Activated CD4-positive, alpha-beta T cell treated with anti-CD3 and anti-CD28 coated beads, Interleukin-2, amount 10 ng/mL, durations not matched to agents 7 days and 5 days (primary cell): ENCODE data around the gene CLIC3. TPM values are rescaled to one million over a fixed set of nuclear protein-coding genes. Genes with fewer than 3 reads are reported as not detected.

Experiments used
- CTCF ChIA-PET: fragments of 350-600 bp; sonication (Branson Sonifier 250); formaldehyde crosslinking; loops from one replicate; lab custom pipeline; 2021; ENCODE audit warnings: antibody characterized with exemption; lab: Charles Lee
- POLR2A ChIA-PET: fragments of 350-600 bp; sonication (Branson Sonifier 250); formaldehyde crosslinking; loops from one replicate; lab custom pipeline; 2021; ENCODE audit warnings: antibody characterized with exemption; lab: Charles Lee
- DNase-seq: peaks from one replicate; pipeline ENCODE4 v3.0.0-alpha.2; 2020
- H3K27ac Mint-ChIP-seq: one replicate; pipeline ENCODE4 v1.8.0; 2021; ENCODE audit warnings: mild to moderate bottlenecking, moderate library complexity, mixed read lengths
- H3K27me3 Mint-ChIP-seq: one replicate; pipeline ENCODE4 v1.8.0; 2021; ENCODE audit warnings: mixed read lengths
- H3K36me3 Mint-ChIP-seq: one replicate; pipeline ENCODE4 v1.8.0; 2021; ENCODE audit warnings: low read depth, mixed read lengths
- H3K4me1 Mint-ChIP-seq: one replicate; pipeline ENCODE4 v1.8.0; 2021; ENCODE audit warnings: mixed read lengths
- H3K4me3 Mint-ChIP-seq: one replicate; pipeline ENCODE4 v1.8.0; 2021; ENCODE audit warnings: mild to moderate bottlenecking, moderate library complexity, mixed read lengths
- H3K9me3 Mint-ChIP-seq: one replicate; pipeline ENCODE4 v1.8.0; 2021; ENCODE audit warnings: mixed read lengths
- total RNA-seq, 2 experiments: library from RNA; stranded (reverse); gene quantifications; one replicate each; pipeline ENCODE4 v1.2.3, GENCODE V29; 2021

The CLIC3 gene
- total RNA-seq, 2 experiments from 2014 or later, result 2.6 to 4.4 TPM

GRCh38 chr9:136990242-136990911, 6.0 kb downstream of the CLIC3 start:
- POLR2A ChIA-PET, result no interaction called here
- H3K27me3 Mint-ChIP-seq, result peaks cover 18% of the 10 kb centered on the region
- H3K27ac Mint-ChIP-seq, result peak overlapping the region; percentile 26
- DNase-seq, result no peak
- CTCF ChIA-PET, result no interaction called here
- no peaks in the 10 kb centered on the region for H3K9me3 Mint-ChIP-seq
- H3K36me3 Mint-ChIP-seq, result peaks cover 7% of the 10 kb centered on the region
- H3K4me3 Mint-ChIP-seq, result no peak overlapping the region
- H3K4me1 Mint-ChIP-seq, result peaks cover 15% of the 10 kb centered on the region

GRCh38 chr9:136988872-136989271, 7.5 kb downstream of the CLIC3 start:
- ChIA-PET POLR2A (interaction anchor here (0.7 kb wide), 1 partner anchor 39 kb away, joined by 7 read pairs; no protein-coding TSS in a partner anchor), CTCF (interaction anchor here (1.0 to 2.0 kb wide), 2 partner anchors 40 to 146 kb away, joined by 3 to 9 read pairs; no protein-coding TSS in a partner anchor)
- no peak overlapping the region for H3K4me3 Mint-ChIP-seq
- no peaks in the 10 kb centered on the region for H3K9me3 Mint-ChIP-seq
- H3K36me3 Mint-ChIP-seq, result peaks cover 5% of the 10 kb centered on the region
- no peak for DNase-seq
- peaks cover 30% of the 10 kb centered on the region for H3K27me3 Mint-ChIP-seq
- H3K27ac Mint-ChIP-seq, result no peak overlapping the region
- H3K4me1 Mint-ChIP-seq, result peaks cover 13% of the 10 kb centered on the region

GRCh38 chr9:136985853-136986252, 10.5 kb downstream of the CLIC3 start:
- DNase-seq, result no peak
- no peaks in the 10 kb centered on the region for H3K9me3 Mint-ChIP-seq
- no peak overlapping the region for H3K4me3 Mint-ChIP-seq
- ChIA-PET CTCF (interaction anchor here (0.8 to 1.9 kb wide), 4 partner anchors 10 to 144 kb away, joined by 3 to 6 read pairs (median 4); partner anchors contain the start of gene AJM1), POLR2A (no interaction called here)
- peaks cover 2% of the 10 kb centered on the region for H3K4me1 Mint-ChIP-seq
- peaks cover 33% of the 10 kb centered on the region for H3K27me3 Mint-ChIP-seq
- no peaks in the 10 kb centered on the region for H3K36me3 Mint-ChIP-seq
- no peak overlapping the region for H3K27ac Mint-ChIP-seq

- CTCF ChIA-PET, result interaction anchor here (1.5 to 1.9 kb wide), 2 partner anchors 9 to 50 kb away, joined by 6 read pairs; no protein-coding TSS in a partner anchor
- no peaks in the 10 kb centered on the region for H3K9me3 Mint-ChIP-seq
- no peak overlapping the region for H3K27ac Mint-ChIP-seq
- no peak overlapping the region for H3K4me3 Mint-ChIP-seq
- H3K27me3 Mint-ChIP-seq, result peaks cover 32% of the 10 kb centered on the region
- POLR2A ChIA-PET, result no interaction called here
- no peaks in the 10 kb centered on the region for H3K36me3 Mint-ChIP-seq
- DNase-seq, result no peak
- H3K4me1 Mint-ChIP-seq, result peaks cover 2% of the 10 kb centered on the region
These were observed 11.3 kb downstream of the CLIC3 start for GRCh38 chr9:136985027-136985602.

- H3K36me3 Mint-ChIP-seq, result no peaks in the 10 kb centered on the region
- no peak overlapping the region for H3K4me3 Mint-ChIP-seq
- peaks cover 31% of the 10 kb centered on the region for H3K27me3 Mint-ChIP-seq
- CTCF ChIA-PET, result interaction anchor here (1.5 to 1.9 kb wide), 2 partner anchors 9 to 51 kb away, joined by 6 read pairs; no protein-coding TSS in a partner anchor
- POLR2A ChIA-PET, result no interaction called here
- H3K27ac Mint-ChIP-seq, result no peak overlapping the region
- no peaks in the 10 kb centered on the region for H3K9me3 Mint-ChIP-seq
- no peak for DNase-seq
- H3K4me1 Mint-ChIP-seq, result peaks cover 2% of the 10 kb centered on the region
These were observed 11.8 kb downstream of the CLIC3 start for GRCh38 chr9:136984464-136985026.

GRCh38 chr9:136983656-136984314, 12.6 kb downstream of the CLIC3 start:
- peak overlapping the region; percentile 0 for H3K27ac Mint-ChIP-seq
- peaks cover 2% of the 10 kb centered on the region for H3K4me1 Mint-ChIP-seq
- no peak for DNase-seq
- H3K9me3 Mint-ChIP-seq, result no peaks in the 10 kb centered on the region
- CTCF ChIA-PET, result no interaction called here
- H3K36me3 Mint-ChIP-seq, result no peaks in the 10 kb centered on the region
- H3K27me3 Mint-ChIP-seq, result peaks cover 28% of the 10 kb centered on the region
- H3K4me3 Mint-ChIP-seq, result no peak overlapping the region
- POLR2A ChIA-PET, result no interaction called here

GRCh38 chr9:136983167-136983566, 13.2 kb downstream of the CLIC3 start:
- Mint-ChIP-seq H3K36me3 (no peaks in the 10 kb centered on the region), H3K4me3 (no peak overlapping the region), H3K27me3 (peaks cover 27% of the 10 kb centered on the region), H3K27ac (no peak overlapping the region), H3K9me3 (no peaks in the 10 kb centered on the region), H3K4me1 (peaks cover 2% of the 10 kb centered on the region)
- ChIA-PET CTCF (no interaction called here), POLR2A (no interaction called here)
- no peak for DNase-seq

GRCh38 chr9:136982232-136983051, 13.9 kb downstream of the CLIC3 start, which contains the start of gene LCNL1:
Gene LCNL1 (plus strand): TSS chr9:136982993. CDS start chr9:136983587, 594 bp downstream.
- Mint-ChIP-seq H3K4me1 (peaks cover 2% of the 10 kb centered on the region), H3K27me3 (peaks cover 23% of the 10 kb centered on the region), H3K36me3 (no peaks in the 10 kb centered on the region), H3K4me3 (no peak within 1 kb of the TSS), H3K27ac (no peak within 1 kb of the TSS), H3K9me3 (no peaks in the 10 kb centered on the region)
- POLR2A ChIA-PET, result no interaction called here
- CTCF ChIA-PET, result interaction anchor here (2.0 kb wide), 1 partner anchor 46 kb away, joined by 5 read pairs; the partner anchor contains the start of gene ABCA2
- DNase-seq, result no peak

GRCh38 chr9:136981588-136982231, 14.7 kb downstream of the CLIC3 start:
- Mint-ChIP-seq H3K4me1 (peaks cover 3% of the 10 kb centered on the region), H3K4me3 (no peak overlapping the region), H3K27me3 (peaks cover 21% of the 10 kb centered on the region), H3K27ac (no peak overlapping the region), H3K9me3 (no peaks in the 10 kb centered on the region), H3K36me3 (no peaks in the 10 kb centered on the region)
- DNase-seq, result no peak
- ChIA-PET CTCF (interaction anchor here (2.0 kb wide), 1 partner anchor 47 kb away, joined by 5 read pairs; the partner anchor contains the start of gene ABCA2), POLR2A (no interaction called here)

GRCh38 chr9:136980669-136981478, 15.5 kb downstream of the CLIC3 start:
- peaks cover 5% of the 10 kb centered on the region for H3K4me1 Mint-ChIP-seq
- H3K9me3 Mint-ChIP-seq, result no peaks in the 10 kb centered on the region
- DNase-seq, result no peak
- CTCF ChIA-PET, result interaction anchor here (2.0 kb wide), 1 partner anchor 48 kb away, joined by 5 read pairs; the partner anchor contains the start of gene ABCA2
- POLR2A ChIA-PET, result no interaction called here
- no peaks in the 10 kb centered on the region for H3K36me3 Mint-ChIP-seq
- no peak overlapping the region for H3K4me3 Mint-ChIP-seq
- H3K27ac Mint-ChIP-seq, result no peak overlapping the region
- peaks cover 17% of the 10 kb centered on the region for H3K27me3 Mint-ChIP-seq
